HG03095 (cell line): ENCODE results near the gene PTPRN2.
"Not testable (repeated sequence)": the region's sequence is repeated elsewhere in the genome, so short reads cannot be mapped to it uniquely, and the experiment has no call there.

Source experiments
- ATAC-seq: cut with Tn5 transposase; IDR thresholded peaks from one replicate; pipeline ENCODE4 v1.9.1; 2021; ENCODE audit warnings: moderate library complexity; ENCODE audit not compliant: unreplicated experiment

Gene PTPRN2

GRCh38 chr7:158206341-158206740 is 381.3 kb downstream of the PTPRN2 start:
- ATAC-seq = no peak

GRCh38 chr7:158204453-158204852 is 383.2 kb downstream of the PTPRN2 start:
- no peak for ATAC-seq

GRCh38 chr7:158203948-158204347 is 383.7 kb downstream of the PTPRN2 start:
- not testable (repeated sequence) for ATAC-seq

- ATAC-seq = no peak
Measured at GRCh38 chr7:158194365-158194900, 393.2 kb downstream of the PTPRN2 start.

GRCh38 chr7:158193446-158193845 is 394.2 kb downstream of the PTPRN2 start:
- no peak for ATAC-seq

- ATAC-seq = no peak
Measured at GRCh38 chr7:158192956-158193355, 394.7 kb downstream of the PTPRN2 start.

- no peak for ATAC-seq
Measured at GRCh38 chr7:158192184-158192835, 395.3 kb downstream of the PTPRN2 start.

GRCh38 chr7:158191671-158192070 is 396.0 kb downstream of the PTPRN2 start:
- ATAC-seq = no peak

GRCh38 chr7:158190756-158191155 is 396.9 kb downstream of the PTPRN2 start:
- ATAC-seq = no peak

GRCh38 chr7:158188676-158189075 is 398.9 kb downstream of the PTPRN2 start:
- ATAC-seq = no peak

GRCh38 chr7:158187694-158187994 is 400.0 kb downstream of the PTPRN2 start:
- no peak for ATAC-seq

GRCh38 chr7:158186864-158187693 is 400.5 kb downstream of the PTPRN2 start:
- ATAC-seq = no peak

GRCh38 chr7:158186406-158186805 is 401.2 kb downstream of the PTPRN2 start:
- ATAC-seq = no peak

- no peak for ATAC-seq
Measured at GRCh38 chr7:158185653-158186052, 402.0 kb downstream of the PTPRN2 start.

- no peak for ATAC-seq
Measured at GRCh38 chr7:158183431-158183830, 404.2 kb downstream of the PTPRN2 start.

- ATAC-seq = no peak
Measured at GRCh38 chr7:158176561-158177173, 411.0 kb downstream of the PTPRN2 start.

- no peak for ATAC-seq
Measured at GRCh38 chr7:158175779-158176178, 411.8 kb downstream of the PTPRN2 start.

GRCh38 chr7:158174947-158175346 is 412.7 kb downstream of the PTPRN2 start:
- ATAC-seq = no peak

GRCh38 chr7:158167373-158167772 is 420.2 kb downstream of the PTPRN2 start:
- no peak for ATAC-seq

GRCh38 chr7:158166386-158167340 is 421.0 kb downstream of the PTPRN2 start:
- ATAC-seq = no peak

- no peak for ATAC-seq
Measured at GRCh38 chr7:158165711-158166110, 421.9 kb downstream of the PTPRN2 start.
